Fibroblast of villous mesenchyme (primary cell): ENCODE measurements around the gene ST6GALNAC1. TPM values are rescaled to one million over a fixed set of nuclear protein-coding genes. Genes with fewer than 3 reads are reported as not detected.

Source experiments
- DNase-seq: peaks from one replicate; pipeline ENCODE4 v3.0.0-alpha.2; 2010; ENCODE audit warnings: low read depth
- H3K4me3 ChIP-seq: 2 replicates; pipeline ENCODE4 v1.5.1; 2011; ENCODE audit warnings: low read depth, mild to moderate bottlenecking, low read length
- total RNA-seq: library from RNA; depleted of rRNA; stranded (reverse); fragments of >200 nt; gene quantifications from 2 replicates; pipeline ENCODE4 v1.2.3, GENCODE V29; 2012
- TF ChIP-seq, protein P1 (sequence below): IDR thresholded peaks from 2 replicates; pipeline ENCODE4 v1.5.1; 2012; ENCODE audit warnings: low read depth, mild to moderate bottlenecking, low read length; ENCODE audit not compliant: insufficient read depth

Gene ST6GALNAC1
- total RNA-seq, 1 donor: not detected

DNA sequence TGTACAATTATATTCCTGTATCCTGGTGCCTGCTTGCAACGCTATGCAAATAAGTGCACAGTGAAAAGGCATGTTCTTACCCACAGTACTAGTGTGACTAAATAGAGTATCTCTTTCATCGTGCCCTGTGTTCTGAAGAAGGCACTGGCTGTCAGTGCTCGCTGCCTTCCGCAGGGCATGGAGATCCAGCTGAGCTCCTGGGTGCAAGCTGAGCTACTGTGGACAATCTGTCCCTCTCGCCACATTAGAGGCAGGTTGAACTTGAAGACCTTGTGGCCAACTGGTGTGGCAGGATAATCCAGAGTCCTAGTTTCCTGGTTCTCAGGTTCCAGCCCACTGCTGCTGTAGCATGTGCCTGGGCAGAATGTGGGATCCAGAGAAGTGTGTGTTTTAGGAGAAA, 1.9 kb upstream of the ST6GALNAC1 start:
- DNase-seq: no peak
- no peak overlapping the region for H3K4me3 ChIP-seq
- TF ChIP-seq, protein P1, sequence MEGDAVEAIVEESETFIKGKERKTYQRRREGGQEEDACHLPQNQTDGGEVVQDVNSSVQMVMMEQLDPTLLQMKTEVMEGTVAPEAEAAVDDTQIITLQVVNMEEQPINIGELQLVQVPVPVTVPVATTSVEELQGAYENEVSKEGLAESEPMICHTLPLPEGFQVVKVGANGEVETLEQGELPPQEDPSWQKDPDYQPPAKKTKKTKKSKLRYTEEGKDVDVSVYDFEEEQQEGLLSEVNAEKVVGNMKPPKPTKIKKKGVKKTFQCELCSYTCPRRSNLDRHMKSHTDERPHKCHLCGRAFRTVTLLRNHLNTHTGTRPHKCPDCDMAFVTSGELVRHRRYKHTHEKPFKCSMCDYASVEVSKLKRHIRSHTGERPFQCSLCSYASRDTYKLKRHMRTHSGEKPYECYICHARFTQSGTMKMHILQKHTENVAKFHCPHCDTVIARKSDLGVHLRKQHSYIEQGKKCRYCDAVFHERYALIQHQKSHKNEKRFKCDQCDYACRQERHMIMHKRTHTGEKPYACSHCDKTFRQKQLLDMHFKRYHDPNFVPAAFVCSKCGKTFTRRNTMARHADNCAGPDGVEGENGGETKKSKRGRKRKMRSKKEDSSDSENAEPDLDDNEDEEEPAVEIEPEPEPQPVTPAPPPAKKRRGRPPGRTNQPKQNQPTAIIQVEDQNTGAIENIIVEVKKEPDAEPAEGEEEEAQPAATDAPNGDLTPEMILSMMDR: no peak

GRCh38 chr17:76644995-76645394, 1.4 kb upstream of the ST6GALNAC1 start:
- no peak overlapping the region for H3K4me3 ChIP-seq
- no peak for DNase-seq
- TF ChIP-seq, protein P1: no peak

DNA sequence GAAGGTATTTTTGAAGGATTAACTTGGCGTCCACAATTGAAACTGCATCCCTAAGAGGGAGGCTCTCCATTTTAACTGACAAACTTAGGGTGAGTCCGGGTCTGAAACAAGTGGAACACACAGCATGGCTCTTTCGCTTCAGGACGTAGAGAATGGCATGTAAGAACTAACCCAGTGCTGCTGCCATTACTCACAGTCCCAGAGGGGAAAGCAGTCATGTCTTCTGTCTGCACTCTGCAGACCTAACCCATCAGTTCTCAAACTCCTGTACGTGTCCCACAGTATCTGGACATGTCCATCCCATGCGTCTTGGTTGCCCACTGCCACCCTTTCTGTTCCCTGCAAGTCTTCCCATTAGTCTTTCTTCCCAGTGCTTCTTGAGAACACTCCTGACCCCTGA, 563 bp downstream of the ST6GALNAC1 start:
- TF ChIP-seq, protein P1: no peak
- DNase-seq: no peak
- H3K4me3 ChIP-seq: no peak overlapping the region

GRCh38 chr17:76642032-76642561, 1.5 kb downstream of the ST6GALNAC1 start:
- TF ChIP-seq, protein P1: no peak
- H3K4me3 ChIP-seq: no peak overlapping the region
- DNase-seq: no peak

DNA sequence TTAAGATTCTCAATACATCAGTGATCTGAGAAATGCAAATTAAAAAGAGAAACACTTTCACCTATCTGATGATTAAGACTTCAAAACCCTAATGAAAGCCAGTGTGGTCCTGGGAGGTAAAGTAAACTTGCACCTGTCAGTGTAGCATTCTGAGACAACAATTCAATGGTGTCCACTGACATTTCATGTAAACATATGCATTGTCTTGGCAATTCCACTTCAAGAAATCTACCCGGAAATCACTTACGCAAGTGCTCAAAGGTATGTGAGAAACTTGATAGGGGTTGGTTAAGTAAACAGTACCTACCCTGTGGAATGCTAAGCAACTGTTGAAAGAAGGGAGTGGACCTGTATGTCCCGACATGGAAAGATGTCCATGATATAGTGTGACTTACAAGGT, 2.1 kb downstream of the ST6GALNAC1 start:
- no peak for DNase-seq
- TF ChIP-seq, protein P1: no peak
- H3K4me3 ChIP-seq: no peak overlapping the region

GRCh38 chr17:76640550-76641380, 2.8 kb downstream of the ST6GALNAC1 start:
- TF ChIP-seq, protein P1: no peak
- DNase-seq: peak; percentile 85

More at GRCh38 chr17:76640550-76641380, 2.8 kb downstream of the ST6GALNAC1 start:
- H3K4me3 ChIP-seq: no peak overlapping the region
